GM12865 (cell line): ENCODE measurements around the gene RAPGEF1.
A peak's percentile ranks its signal among the peaks of the same experiment; 100 is the strongest.

Source experiments
- DNase-seq: peaks from one replicate; pipeline ENCODE4 v3.0.0; 2010; ENCODE audit warnings: low read depth
- H3K4me3 ChIP-seq: 2 replicates; pipeline ENCODE4 v1.5.1; 2011; ENCODE audit warnings: mild to moderate bottlenecking, low read depth, low read length, control low read depth
- CTCF ChIP-seq: IDR thresholded peaks from 2 replicates; pipeline ENCODE4 v1.5.1; 2011; ENCODE audit warnings: low read length, control low read depth, low read depth, inconsistent platforms; ENCODE audit not compliant: insufficient read depth; ENCODE audit errors: missing control alignments

Gene RAPGEF1

GRCh38 chr9:131724683-131725082 lies 15.2 kb downstream of the RAPGEF1 start:
- H3K4me3 ChIP-seq = peak overlapping the region; percentile 11
- DNase-seq = peak; percentile 50
- no peak for TF ChIP-seq CTCF

GRCh38 chr9:131723632-131724031 lies 16.2 kb downstream of the RAPGEF1 start:
- no peak for DNase-seq
- TF ChIP-seq CTCF = no peak
- H3K4me3 ChIP-seq = no peak overlapping the region

GRCh38 chr9:131722255-131722654 lies 17.6 kb downstream of the RAPGEF1 start:
- H3K4me3 ChIP-seq = no peak overlapping the region
- TF ChIP-seq CTCF = no peak
- no peak for DNase-seq

GRCh38 chr9:131721076-131721475 lies 18.8 kb downstream of the RAPGEF1 start:
- no peak overlapping the region for H3K4me3 ChIP-seq
- DNase-seq = no peak
- no peak for TF ChIP-seq CTCF

GRCh38 chr9:131720330-131720729 lies 19.5 kb downstream of the RAPGEF1 start:
- no peak for TF ChIP-seq CTCF
- DNase-seq = peak; percentile 75
- H3K4me3 ChIP-seq = 0 out of 2 replicates have a peak overlapping the region, but pooled peaks have one; percentile 6

GRCh38 chr9:131719262-131719908 lies 20.5 kb downstream of the RAPGEF1 start:
- TF ChIP-seq CTCF = no peak
- peak; percentile 45 for DNase-seq
- H3K4me3 ChIP-seq = no peak overlapping the region

- TF ChIP-seq CTCF = no peak
- no peak for DNase-seq
- H3K4me3 ChIP-seq = no peak overlapping the region
These were observed 22.0 kb downstream of the RAPGEF1 start for GRCh38 chr9:131717719-131718460.
